ENCODE results near the gene TUBGCP6.

- TF ChIP-seq, protein P1, sequence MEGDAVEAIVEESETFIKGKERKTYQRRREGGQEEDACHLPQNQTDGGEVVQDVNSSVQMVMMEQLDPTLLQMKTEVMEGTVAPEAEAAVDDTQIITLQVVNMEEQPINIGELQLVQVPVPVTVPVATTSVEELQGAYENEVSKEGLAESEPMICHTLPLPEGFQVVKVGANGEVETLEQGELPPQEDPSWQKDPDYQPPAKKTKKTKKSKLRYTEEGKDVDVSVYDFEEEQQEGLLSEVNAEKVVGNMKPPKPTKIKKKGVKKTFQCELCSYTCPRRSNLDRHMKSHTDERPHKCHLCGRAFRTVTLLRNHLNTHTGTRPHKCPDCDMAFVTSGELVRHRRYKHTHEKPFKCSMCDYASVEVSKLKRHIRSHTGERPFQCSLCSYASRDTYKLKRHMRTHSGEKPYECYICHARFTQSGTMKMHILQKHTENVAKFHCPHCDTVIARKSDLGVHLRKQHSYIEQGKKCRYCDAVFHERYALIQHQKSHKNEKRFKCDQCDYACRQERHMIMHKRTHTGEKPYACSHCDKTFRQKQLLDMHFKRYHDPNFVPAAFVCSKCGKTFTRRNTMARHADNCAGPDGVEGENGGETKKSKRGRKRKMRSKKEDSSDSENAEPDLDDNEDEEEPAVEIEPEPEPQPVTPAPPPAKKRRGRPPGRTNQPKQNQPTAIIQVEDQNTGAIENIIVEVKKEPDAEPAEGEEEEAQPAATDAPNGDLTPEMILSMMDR (IDR thresholded peaks at IDR 0.05; ENCODE audit: low read depth, low read length, poor library complexity, severe bottlenecking), result no peak
- TF ChIP-seq EZH2phosphoT487 (IDR thresholded peaks at IDR 0.05; ENCODE audit: borderline replicate concordance, low read length), result no peak
Measured at GRCh38 chr22:50189849-50190181, 55.0 kb downstream of the TUBGCP6 start.
